Spleen (tissue), 11 donors: ENCODE data around the gene JADE1. TPM values are rescaled to one million over a fixed set of nuclear protein-coding genes. Genes with fewer than 3 reads are reported as not detected.

ENCODE experiments used
- DNase-seq: peaks from one replicate; pipeline ENCODE4 v3.0.0-alpha.2; 2020
- H3K27ac ChIP-seq, 8 donors: fragments of 200-600 bp; sonication (generic) in 7 of 8; 1 replicate in 4 of 8; 2 replicates in 4 of 8; pipeline versions ENCODE4 v1.5.0 to v1.8.0; 2016 to 2021; ENCODE audit warnings: inconsistent platforms in 4 of 8, mild to moderate bottlenecking in 4 of 8, moderate library complexity in 1 of 8
- H3K27me3 ChIP-seq, 7 donors: fragments of 200-600 bp; sonication (generic) in 6 of 7; replicated peaks in 1 of 7; 1 replicate in 4 of 7; 2 replicates in 3 of 7; pipeline versions ENCODE4 v1.5.0 to v1.8.0; 2016 to 2021; ENCODE audit warnings: inconsistent platforms in 3 of 7, mild to moderate bottlenecking in 1 of 7
- H3K36me3 ChIP-seq, 6 donors: fragments of 200-600 bp; sonication (generic) in 5 of 6; 1 replicate in 4 of 6; 2 replicates in 2 of 6; pipeline versions ENCODE4 v1.5.0 to v1.8.0; 2016 to 2021; ENCODE audit warnings: inconsistent platforms in 2 of 6
- H3K4me1 ChIP-seq, 6 donors: fragments of 200-600 bp; sonication (generic) in 5 of 6; 1 replicate in 3 of 6; 2 replicates in 3 of 6; pipeline versions ENCODE4 v1.5.0 to v1.8.0; 2016 to 2021; ENCODE audit warnings: inconsistent platforms in 3 of 6
- H3K4me3 ChIP-seq, 8 donors: fragments of 200-600 bp; sonication (generic) in 7 of 8; 1 replicate in 4 of 8; 2 replicates in 4 of 8; pipeline versions ENCODE4 v1.5.0 to v1.8.0; 2016 to 2021; ENCODE audit warnings: inconsistent platforms in 4 of 8, mild to moderate bottlenecking in 4 of 8, moderate library complexity in 2 of 8
- H3K9me3 ChIP-seq, 8 donors: fragments of 200-600 bp; sonication (generic) in 7 of 8; 1 replicate in 4 of 8; 2 replicates in 4 of 8; pipeline versions ENCODE4 v1.5.0 to v1.8.0; 2016 to 2021; ENCODE audit warnings: inconsistent platforms in 4 of 8
- CTCF ChIP-seq, 11 experiments: fragments of 200-600 bp in 7 of 11; fragments of 450-650 bp in 4 of 11; sonication (generic) in 4 of 11; IDR thresholded peaks in 8 of 11; conservative IDR thresholded peaks in 3 of 11; 1 replicate in 7 of 11; 2 replicates in 4 of 11; pipeline versions ENCODE4 v1.4.0 to v1.8.0; 2016 to 2021; ENCODE audit warnings: antibody characterized with exemption in 11 of 11, inconsistent platforms in 4 of 11, mild to moderate bottlenecking in 1 of 11
- POLR2A ChIP-seq, 3 donors: fragments of 450-650 bp; IDR thresholded peaks; one replicate each; pipeline ENCODE4 v1.5.1; 2017; ENCODE audit warnings: antibody characterized with exemption in 3 of 3, mild to moderate bottlenecking in 1 of 3
- POLR2AphosphoS5 ChIP-seq, 3 donors: sonication (generic); formaldehyde crosslinking; IDR thresholded peaks; one replicate each; pipeline ENCODE4 v1.5.1; 2017; ENCODE audit warnings: antibody characterized with exemption in 3 of 3
- WGBS, 5 donors: extraction: QIAGEN DNeasy Blood & Tissue Kit in 3 of 5; methylation state at CpG; one replicate each; pipeline versions ENCODE4 v1.1.5 to v1.1.7; 2013 to 2018; 5-methylcytosine and 5-hydroxymethylcytosine counted together
- intact Hi-C: fragments of 100-400 bp; cut with DNase I; formaldehyde crosslinking; loops from one replicate; pipeline ENCODE4 v1.15.0; 2023; ENCODE audit warnings: low total_unique reads
- polyA plus RNA-seq, 3 donors: library from polyadenylated mRNA; stranded (reverse); fragments of 200-250 nt; gene quantifications; one replicate each; pipeline ENCODE4 v1.2.1, GENCODE V29; 2013
- total RNA-seq, 7 donors: library from RNA; depleted of rRNA in 3 of 7; stranded (reverse); fragments of >200 nt in 3 of 7; fragmentation: NEBNext Ultra II Directional in 4 of 7; extraction: Animal tissue kit (Norgen Biotek cat#: 25700) in 4 of 7; gene quantifications; one replicate each; pipeline versions ENCODE4 v1.1.0 to v1.2.1, GENCODE V29; 2016 to 2021
- donor health status: healthy with polysubstance abuse.
- donor health status: DM: no; HTN: no; CAD: no; lungs with moderate emphysema.
- donor health status: DM: no; HTN: no; CAD: no.
- donor health status: Bipolar disorder and iron deficiency.
- donor health status: healthy.
- donor health status: DM: no; HTN: no; CAD: no.
- donor health status: DM: yes; HTN: yes; CAD: no.

JADE1 gene
- total and polyA plus RNA-seq, 10 donors: 8.1 to 37.0 (median 28.6) TPM

- intact Hi-C loops: no loop called here
- 46 to 74% (median 57%) methylated on average over 1 of the region's 1 CpG for WGBS, 5 donors
- TF ChIP-seq POLR2A (IDR thresholded peaks at IDR 0.05) (no peak), CTCF (IDR thresholded peaks at IDR 0.05 in 8 of 11, conservative IDR thresholded peaks at IDR 0.05 in 3 of 11) (no peak), POLR2AphosphoS5 (IDR thresholded peaks at IDR 0.05) (no peak)
- peak overlapping the region in 7 of 8 donors; percentile 60 to 89 (median 77) for H3K27ac ChIP-seq
- peaks cover 0 to 6% (median 0%) of the 10 kb centered on the region in 6 donors for H3K36me3 ChIP-seq
- DNase-seq: no peak
- H3K27me3 ChIP-seq: no peaks in the 10 kb centered on the region
- H3K4me1 ChIP-seq: peaks cover 0 to 50% (median 10%) of the 10 kb centered on the region in 6 donors
- peak overlapping the region in 1 of 8 donors; percentile 44 for H3K4me3 ChIP-seq
- H3K9me3 ChIP-seq: no peaks in the 10 kb centered on the region
Measured at GRCh38 chr4:128913228-128913627, 103.7 kb downstream of the JADE1 start.

GRCh38 chr4:128915544-128915943 is 106.0 kb downstream of the JADE1 start:
- Histone ChIP-seq H3K4me3 (no peak overlapping the region), H3K27ac (peak overlapping the region in 4 of 8 donors; percentile 73 to 89 (median 86)), H3K27me3 (no peaks in the 10 kb centered on the region), H3K36me3 (no peaks in the 10 kb centered on the region), H3K4me1 (peaks cover 0 to 56% (median 12%) of the 10 kb centered on the region in 6 donors), H3K9me3 (no peaks in the 10 kb centered on the region)
- no peak for DNase-seq
- intact Hi-C loops: no loop called here
- TF ChIP-seq CTCF (IDR thresholded peaks at IDR 0.05 in 8 of 11, conservative IDR thresholded peaks at IDR 0.05 in 3 of 11) (no peak), POLR2AphosphoS5 (IDR thresholded peaks at IDR 0.05) (no peak), POLR2A (IDR thresholded peaks at IDR 0.05) (no peak)

- intact Hi-C loops: no loop called here
- TF ChIP-seq CTCF (IDR thresholded peaks at IDR 0.05 in 8 of 11, conservative IDR thresholded peaks at IDR 0.05 in 3 of 11): no peak
- peak in 1 of 3 donors; percentile 55 for TF ChIP-seq POLR2AphosphoS5 (IDR thresholded peaks at IDR 0.05)
- H3K27me3 ChIP-seq: no peaks in the 10 kb centered on the region
- 36 to 57% (median 44%) methylated on average over 6 of the region's 6 CpGs for WGBS, 5 donors
- DNase-seq: peak; percentile 77
- H3K4me3 ChIP-seq: peak overlapping the region in 1 of 8 donors; percentile 54
- no peaks in the 10 kb centered on the region for H3K9me3 ChIP-seq
- H3K27ac ChIP-seq: peak overlapping the region; percentile 23 to 89 (median 73)
- H3K4me1 ChIP-seq: peaks cover 0 to 52% (median 12%) of the 10 kb centered on the region in 6 donors
- no peaks in the 10 kb centered on the region for H3K36me3 ChIP-seq
Measured at GRCh38 chr4:128916832-128917231, 107.3 kb downstream of the JADE1 start.

GRCh38 chr4:128917781-128918180 is 108.3 kb downstream of the JADE1 start:
- TF ChIP-seq POLR2AphosphoS5 (IDR thresholded peaks at IDR 0.05) (no peak), CTCF (IDR thresholded peaks at IDR 0.05 in 8 of 11, conservative IDR thresholded peaks at IDR 0.05 in 3 of 11) (no peak), POLR2A (IDR thresholded peaks at IDR 0.05) (no peak)
- 16 to 34% (median 22%) methylated on average over 2 of the region's 2 CpGs for WGBS, 5 donors
- H3K36me3 ChIP-seq: no peaks in the 10 kb centered on the region
- intact Hi-C loops: no loop called here
- DNase-seq: no peak
- H3K4me3 ChIP-seq: peak overlapping the region in 1 of 8 donors; percentile 54
- H3K27ac ChIP-seq: peak overlapping the region in 7 of 8 donors; percentile 70 to 89 (median 73)
- H3K4me1 ChIP-seq: peaks cover 0 to 45% (median 12%) of the 10 kb centered on the region in 6 donors
- H3K27me3 ChIP-seq: no peaks in the 10 kb centered on the region
- H3K9me3 ChIP-seq: no peaks in the 10 kb centered on the region
